Hepatocyte (in vitro differentiated cells): Measurements from ENCODE around the gene RARA. TPM values are rescaled to one million over a fixed set of nuclear protein-coding genes. Genes with fewer than 3 reads are reported as not detected.
"Not testable (repeated sequence)": the region's sequence is repeated elsewhere in the genome, so short reads cannot be mapped to it uniquely, and the experiment has no call there.

Experiments
- DNase-seq: peaks from one replicate; pipeline ENCODE4 v3.0.0-alpha.2; 2016; ENCODE audit warnings: low spot score
- H2AFZ ChIP-seq: fragments of 200-600 bp; sonication (generic); 2 replicates; pipeline ENCODE4 v1.6.0; 2016; ENCODE audit warnings: antibody characterized with exemption, mild to moderate bottlenecking
- H3K27ac ChIP-seq: fragments of 200-600 bp; sonication (generic); 2 replicates; pipeline ENCODE4 v1.5.1; 2016; ENCODE audit warnings: mild to moderate bottlenecking
- H3K27me3 ChIP-seq: fragments of 200-600 bp; sonication (generic); 2 replicates; pipeline ENCODE4 v1.6.1; 2016
- H3K36me3 ChIP-seq: fragments of 200-600 bp; sonication (generic); replicated peaks from 2 replicates; pipeline ENCODE4 v1.5.1; 2016; ENCODE audit warnings: low read depth; ENCODE audit not compliant: insufficient read depth
- H3K4me1 ChIP-seq: fragments of 200-600 bp; sonication (generic); 2 replicates; pipeline ENCODE4 v1.5.1; 2016; ENCODE audit warnings: mild to moderate bottlenecking, moderate library complexity; ENCODE audit not compliant: insufficient read depth
- H3K4me2 ChIP-seq: fragments of 200-600 bp; sonication (generic); 2 replicates; pipeline ENCODE4 v1.6.0; 2016
- H3K4me3 ChIP-seq: fragments of 200-600 bp; sonication (generic); 2 replicates; pipeline ENCODE4 v1.5.1; 2016; ENCODE audit warnings: mild to moderate bottlenecking
- H3K79me2 ChIP-seq: fragments of 200-600 bp; sonication (generic); 2 replicates; pipeline ENCODE4 v1.6.0; 2017; ENCODE audit warnings: mild to moderate bottlenecking
- H3K9me2 ChIP-seq: fragments of 200-600 bp; sonication (generic); replicated peaks from 2 replicates; pipeline ENCODE4 v1.6.0; 2017; ENCODE audit warnings: mild to moderate bottlenecking; ENCODE audit not compliant: insufficient read depth
- H3K9me3 ChIP-seq: fragments of 200-600 bp; sonication (generic); 2 replicates; pipeline ENCODE4 v1.5.1; 2016; ENCODE audit warnings: low read depth, mild to moderate bottlenecking
- H4K20me1 ChIP-seq: fragments of 200-600 bp; sonication (generic); 2 replicates; pipeline ENCODE4 v1.6.0; 2016; ENCODE audit warnings: mild to moderate bottlenecking; ENCODE audit not compliant: insufficient read depth, poor library complexity, severe bottlenecking
- EZH2 ChIP-seq: fragments of 200-600 bp; sonication (generic); IDR thresholded peaks from 2 replicates; pipeline ENCODE4 v1.6.1; 2016; ENCODE audit warnings: antibody characterized with exemption, mild to moderate bottlenecking, borderline replicate concordance
- EZH2phosphoT487 ChIP-seq: fragments of 200-600 bp; sonication (generic); IDR thresholded peaks from one replicate; pipeline ENCODE4 v1.6.1; 2018; ENCODE audit warnings: antibody characterized with exemption, mild to moderate bottlenecking, low read depth, moderate library complexity; ENCODE audit not compliant: unreplicated experiment, severe bottlenecking
- WGBS: methylation state at CpG from one replicate; pipeline ENCODE4 v1.1.6; 2016; ENCODE audit warnings: low lambda C conversion rate; ENCODE audit errors: missing lambda C conversion rate; 5-methylcytosine and 5-hydroxymethylcytosine counted together
- polyA plus RNA-seq: library from polyadenylated mRNA; unstranded; fragments of >200 nt; fragmentation: Nextera tagmentation; extraction: Ambion mirVana; gene quantifications from 2 replicates; pipeline ENCODE4 v1.2.1, GENCODE V29; 2016
- total RNA-seq: library from RNA; depleted of rRNA; stranded (reverse); fragments of >200 nt; gene quantifications from 2 replicates; pipeline ENCODE4 v1.2.3, GENCODE V29; 2014
- TF ChIP-seq, protein P1 (sequence below): fragments of 200-600 bp; sonication (generic); IDR thresholded peaks from 2 replicates; pipeline ENCODE4 v1.5.1; 2016; ENCODE audit warnings: antibody characterized with exemption, mild to moderate bottlenecking; ENCODE audit not compliant: poor library complexity

Gene RARA
- total and polyA plus RNA-seq, 2 experiments from 2014 or later: 30.0 to 33.1 TPM

DNA sequence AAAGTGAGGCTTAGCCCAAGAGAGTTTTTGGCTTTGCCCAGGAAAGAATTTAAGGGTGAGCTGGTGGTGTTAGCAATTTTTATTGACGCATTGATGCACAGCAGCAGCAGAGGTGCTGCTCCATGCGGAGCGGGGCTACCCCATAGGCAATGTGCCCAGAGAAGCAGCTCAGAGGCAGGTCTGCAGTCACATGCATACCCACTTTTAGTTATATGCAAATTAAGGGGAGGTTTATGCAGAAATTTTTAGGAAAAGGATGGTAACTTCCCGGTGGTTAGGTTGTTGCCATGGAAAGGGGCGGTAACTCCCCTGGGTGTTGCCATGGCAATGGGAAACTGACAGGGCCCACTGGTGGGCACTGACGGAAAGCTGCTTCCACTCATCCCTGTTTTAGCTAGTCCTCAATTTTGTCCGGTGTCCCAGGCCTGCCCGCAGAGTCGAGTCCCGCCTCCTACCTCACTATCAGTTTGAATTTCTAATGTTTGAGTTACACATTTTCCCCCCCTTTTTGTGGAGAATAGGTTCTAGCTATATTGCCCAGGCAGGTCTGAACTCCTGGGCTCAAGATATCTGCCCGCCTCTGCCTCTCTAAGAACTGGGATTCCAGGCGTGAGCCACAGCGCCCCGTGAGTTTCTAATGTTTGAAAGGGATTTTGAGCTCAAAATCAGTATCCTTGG lies 66.0 kb downstream of the RARA start:
- Histone ChIP-seq H3K9me3 (no peaks in the 10 kb centered on the region), H3K27ac (no peak overlapping the region), H3K79me2 (no peaks in the 10 kb centered on the region), H3K4me3 (no peak overlapping the region), H3K9me2 (no peaks in the 10 kb centered on the region), H4K20me1 (no peaks in the 10 kb centered on the region), H3K4me1 (no peaks in the 10 kb centered on the region), H3K27me3 (no peaks in the 10 kb centered on the region), H3K36me3 (no peaks in the 10 kb centered on the region), H2AFZ (no peak overlapping the region), H3K4me2 (no peak overlapping the region)
- DNase-seq: no peak
- TF ChIP-seq, protein P1, sequence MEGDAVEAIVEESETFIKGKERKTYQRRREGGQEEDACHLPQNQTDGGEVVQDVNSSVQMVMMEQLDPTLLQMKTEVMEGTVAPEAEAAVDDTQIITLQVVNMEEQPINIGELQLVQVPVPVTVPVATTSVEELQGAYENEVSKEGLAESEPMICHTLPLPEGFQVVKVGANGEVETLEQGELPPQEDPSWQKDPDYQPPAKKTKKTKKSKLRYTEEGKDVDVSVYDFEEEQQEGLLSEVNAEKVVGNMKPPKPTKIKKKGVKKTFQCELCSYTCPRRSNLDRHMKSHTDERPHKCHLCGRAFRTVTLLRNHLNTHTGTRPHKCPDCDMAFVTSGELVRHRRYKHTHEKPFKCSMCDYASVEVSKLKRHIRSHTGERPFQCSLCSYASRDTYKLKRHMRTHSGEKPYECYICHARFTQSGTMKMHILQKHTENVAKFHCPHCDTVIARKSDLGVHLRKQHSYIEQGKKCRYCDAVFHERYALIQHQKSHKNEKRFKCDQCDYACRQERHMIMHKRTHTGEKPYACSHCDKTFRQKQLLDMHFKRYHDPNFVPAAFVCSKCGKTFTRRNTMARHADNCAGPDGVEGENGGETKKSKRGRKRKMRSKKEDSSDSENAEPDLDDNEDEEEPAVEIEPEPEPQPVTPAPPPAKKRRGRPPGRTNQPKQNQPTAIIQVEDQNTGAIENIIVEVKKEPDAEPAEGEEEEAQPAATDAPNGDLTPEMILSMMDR: no peak
- TF ChIP-seq EZH2phosphoT487 (no peak), EZH2 (no peak)
- WGBS: 91% methylated on average over 14 of the region's 14 CpGs

- H4K20me1 ChIP-seq, H3K27me3 ChIP-seq, H3K27ac ChIP-seq, H3K79me2 ChIP-seq, H3K4me3 ChIP-seq, H3K9me3 ChIP-seq, H3K4me1 ChIP-seq, H2AFZ ChIP-seq, H3K36me3 ChIP-seq, H3K4me2 ChIP-seq, H3K9me2 ChIP-seq, DNase-seq: not testable (repeated sequence)
- 96% methylated on average over 21 of the region's 21 CpGs for whole genome bisulfite sequencing
Observed at GRCh38 chr17:40375786-40376185, 66.8 kb downstream of the RARA start.

- not testable (repeated sequence) for H3K4me2 ChIP-seq, H3K9me3 ChIP-seq, H2AFZ ChIP-seq, H3K4me3 ChIP-seq, H3K27me3 ChIP-seq, H3K9me2 ChIP-seq, H3K4me1 ChIP-seq, H4K20me1 ChIP-seq, DNase-seq, H3K36me3 ChIP-seq, H3K27ac ChIP-seq, H3K79me2 ChIP-seq
- WGBS: 80% methylated on average over 6 of the region's 6 CpGs
Observed at GRCh38 chr17:40376541-40376940, 67.6 kb downstream of the RARA start.

DNA sequence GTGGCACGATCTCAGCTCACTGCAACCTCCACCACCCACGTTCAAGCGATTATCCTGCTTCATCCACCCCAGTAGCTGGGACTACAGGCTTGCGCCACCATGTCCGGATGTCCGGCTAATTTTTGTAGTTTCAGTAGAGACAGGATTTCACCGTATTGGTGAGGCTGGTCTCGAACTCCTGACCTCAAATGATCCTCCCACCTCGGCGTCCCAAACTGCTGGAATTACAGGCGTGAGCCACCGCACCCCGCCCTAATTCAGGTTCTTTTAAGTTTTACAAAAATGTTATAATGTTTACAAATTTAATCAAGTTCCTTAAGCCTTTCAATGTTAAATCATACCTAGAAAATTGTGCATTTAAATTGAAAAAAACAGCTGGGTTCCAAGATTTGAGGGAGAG lies 68.9 kb downstream of the RARA start:
- TF ChIP-seq EZH2 (no peak), EZH2phosphoT487 (no peak)
- TF ChIP-seq, protein P1: no peak
- WGBS: 93% methylated on average over 13 of the region's 13 CpGs
- no peak for DNase-seq
- no peaks in the 10 kb centered on the region for H3K9me3 ChIP-seq
- H4K20me1 ChIP-seq: no peaks in the 10 kb centered on the region
- H3K27ac ChIP-seq: no peak overlapping the region
- H3K4me2 ChIP-seq: no peak overlapping the region
- H3K4me1 ChIP-seq: no peaks in the 10 kb centered on the region
- no peak overlapping the region for H2AFZ ChIP-seq
- no peak overlapping the region for H3K4me3 ChIP-seq
- H3K9me2 ChIP-seq: no peaks in the 10 kb centered on the region
- H3K27me3 ChIP-seq: no peaks in the 10 kb centered on the region
- H3K36me3 ChIP-seq: no peaks in the 10 kb centered on the region
- no peaks in the 10 kb centered on the region for H3K79me2 ChIP-seq
